Esophagus muscularis mucosa (tissue), 4 donors: ENCODE data around the gene CTNND1. TPM values are rescaled to one million over a fixed set of nuclear protein-coding genes. Genes with fewer than 3 reads are reported as not detected.

Experiments used
- DNase-seq: peaks from one replicate; pipeline ENCODE4 v3.0.0-alpha.2; 2017; ENCODE audit errors: extremely low spot score
- H3K27ac ChIP-seq, 4 donors: fragments of 200-600 bp; sonication (generic); replicated peaks in 1 of 4; 1 replicate in 3 of 4; 2 replicates in 1 of 4; pipeline ENCODE4 v1.5.1; 2016 to 2019; ENCODE audit warnings: mild to moderate bottlenecking in 1 of 4
- H3K27me3 ChIP-seq, 4 donors: fragments of 200-600 bp; sonication (generic); one replicate each; pipeline versions ENCODE4 v1.5.1 to v1.6.0; 2016 to 2019
- H3K36me3 ChIP-seq, 4 donors: fragments of 200-600 bp; sonication (generic); one replicate each; pipeline ENCODE4 v1.5.1; 2016 to 2019
- H3K4me1 ChIP-seq, 4 donors: fragments of 200-600 bp; sonication (generic); one replicate each; pipeline ENCODE4 v1.5.1; 2016 to 2019
- H3K4me3 ChIP-seq, 4 donors: fragments of 200-600 bp; sonication (generic); 1 replicate in 2 of 4; 2 replicates in 2 of 4; pipeline ENCODE4 v1.5.1; 2016 to 2019; ENCODE audit warnings: mild to moderate bottlenecking in 4 of 4, moderate library complexity in 1 of 4
- H3K9me3 ChIP-seq, 4 donors: fragments of 200-600 bp; sonication (generic); 1 replicate in 3 of 4; 2 replicates in 1 of 4; pipeline ENCODE4 v1.5.1; 2016 to 2019
- EP300 ChIP-seq: sonication (generic); formaldehyde crosslinking; IDR thresholded peaks from one replicate; pipeline ENCODE4 v1.6.1; 2017; ENCODE audit warnings: antibody characterized with exemption
- POLR2A ChIP-seq: fragments of 450-650 bp; IDR thresholded peaks from one replicate; pipeline ENCODE4 v1.6.1; 2017; ENCODE audit warnings: antibody characterized with exemption, moderate library complexity, mild to moderate bottlenecking, low read depth
- POLR2AphosphoS5 ChIP-seq, 2 donors: sonication (generic); formaldehyde crosslinking; IDR thresholded peaks; one replicate each; pipeline ENCODE4 v1.6.1; 2017; ENCODE audit warnings: antibody characterized with exemption in 2 of 2
- WGBS: methylation state at CpG from one replicate; pipeline ENCODE4 v1.1.5; 2018; 5-methylcytosine and 5-hydroxymethylcytosine counted together
- intact Hi-C: fragments of 100-400 bp; cut with DNase I; formaldehyde crosslinking; loops from one replicate; pipeline ENCODE4 v1.15.1; 2023
- total RNA-seq, 4 donors: library from RNA; depleted of rRNA; stranded (reverse); fragments of >200 nt; gene quantifications; one replicate each; pipeline versions ENCODE4 v1.1.0 to v1.2.1, GENCODE V29; 2016
- TF ChIP-seq, protein P1 (sequence below), 3 experiments: fragments of 200-600 bp in 2 of 3; fragments of 450-650 bp in 1 of 3; sonication (generic) in 2 of 3; IDR thresholded peaks; one replicate each; pipeline ENCODE4 v1.5.1; 2017 to 2019; ENCODE audit warnings: antibody characterized with exemption in 3 of 3, mild to moderate bottlenecking in 2 of 3, moderate library complexity in 1 of 3

Gene CTNND1
- total RNA-seq, 4 donors from 2014 or later = 78.1 to 101 (median 89.5) TPM

DNA sequence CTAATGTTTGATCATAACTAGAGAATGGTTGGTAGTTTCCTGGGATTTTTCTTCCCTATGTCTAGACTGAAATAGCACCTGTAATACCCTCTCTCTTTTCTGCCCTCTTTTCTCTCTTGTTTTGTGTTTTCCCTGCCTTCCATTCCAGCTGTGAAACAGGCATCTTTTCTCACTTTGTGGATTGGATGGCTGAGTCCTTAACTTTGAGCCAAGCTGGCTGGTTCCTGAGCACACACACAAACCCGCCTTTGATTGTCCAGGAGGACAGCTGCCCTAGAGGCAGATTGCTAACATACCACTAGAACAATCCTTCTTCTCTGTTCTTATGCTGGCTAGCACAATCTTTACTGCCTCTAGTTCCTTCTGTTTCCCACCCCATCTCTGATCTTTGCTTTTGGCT lies 17.7 kb downstream of the CTNND1 start:
- Histone ChIP-seq H3K27me3 (no peaks in the 10 kb centered on the region), H3K36me3 (no peaks in the 10 kb centered on the region), H3K27ac (peak overlapping the region; percentile 75 to 82 (median 78)), H3K4me3 (peak overlapping the region in 3 of 4 donors; percentile 5 to 33 (median 22)), H3K4me1 (peaks cover 97 to 100% (median 100%) of the 10 kb centered on the region in 4 donors), H3K9me3 (no peaks in the 10 kb centered on the region)
- intact Hi-C loops = no loop called here
- TF ChIP-seq, protein P1, sequence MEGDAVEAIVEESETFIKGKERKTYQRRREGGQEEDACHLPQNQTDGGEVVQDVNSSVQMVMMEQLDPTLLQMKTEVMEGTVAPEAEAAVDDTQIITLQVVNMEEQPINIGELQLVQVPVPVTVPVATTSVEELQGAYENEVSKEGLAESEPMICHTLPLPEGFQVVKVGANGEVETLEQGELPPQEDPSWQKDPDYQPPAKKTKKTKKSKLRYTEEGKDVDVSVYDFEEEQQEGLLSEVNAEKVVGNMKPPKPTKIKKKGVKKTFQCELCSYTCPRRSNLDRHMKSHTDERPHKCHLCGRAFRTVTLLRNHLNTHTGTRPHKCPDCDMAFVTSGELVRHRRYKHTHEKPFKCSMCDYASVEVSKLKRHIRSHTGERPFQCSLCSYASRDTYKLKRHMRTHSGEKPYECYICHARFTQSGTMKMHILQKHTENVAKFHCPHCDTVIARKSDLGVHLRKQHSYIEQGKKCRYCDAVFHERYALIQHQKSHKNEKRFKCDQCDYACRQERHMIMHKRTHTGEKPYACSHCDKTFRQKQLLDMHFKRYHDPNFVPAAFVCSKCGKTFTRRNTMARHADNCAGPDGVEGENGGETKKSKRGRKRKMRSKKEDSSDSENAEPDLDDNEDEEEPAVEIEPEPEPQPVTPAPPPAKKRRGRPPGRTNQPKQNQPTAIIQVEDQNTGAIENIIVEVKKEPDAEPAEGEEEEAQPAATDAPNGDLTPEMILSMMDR (IDR thresholded peaks at IDR 0.05) = peak in 1 of 3 experiments; percentile 17
- TF ChIP-seq POLR2A = no peak
- peak in 1 of 2 donors; percentile 36 for TF ChIP-seq POLR2AphosphoS5 (IDR thresholded peaks at IDR 0.05)
- no peak for TF ChIP-seq EP300
- no peak for DNase-seq
- WGBS = 16% methylated on average over 1 of the region's 1 CpG

DNA sequence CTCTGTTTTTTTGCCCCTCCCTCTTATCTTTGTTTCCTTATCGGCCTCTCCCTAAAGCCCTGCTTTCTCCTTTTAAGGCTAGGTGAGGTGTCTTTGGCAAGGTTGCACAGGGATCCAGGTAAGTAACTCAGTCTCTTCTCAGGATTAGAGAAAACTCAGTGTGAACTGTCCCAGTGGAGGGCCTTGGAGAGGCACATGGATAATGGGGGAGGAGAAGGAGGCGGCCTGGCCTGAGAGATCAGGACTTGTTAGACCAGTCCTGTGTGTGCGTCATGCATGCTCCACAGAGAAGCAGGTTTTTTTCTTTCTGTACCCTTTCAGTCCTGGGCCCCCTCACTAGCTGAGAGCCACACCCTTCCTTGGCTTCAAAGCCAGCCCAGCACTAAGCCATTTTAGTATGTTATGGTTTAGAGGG lies 19.9 kb downstream of the CTNND1 start:
- no peaks in the 10 kb centered on the region for H3K9me3 ChIP-seq
- H3K27ac ChIP-seq = peak overlapping the region; percentile 75 to 82 (median 78)
- H3K4me1 ChIP-seq = peaks cover 89 to 100% (median 100%) of the 10 kb centered on the region in 4 donors
- DNase-seq = no peak
- H3K36me3 ChIP-seq = no peaks in the 10 kb centered on the region
- TF ChIP-seq POLR2AphosphoS5 (IDR thresholded peaks at IDR 0.05) (no peak), POLR2A (no peak), EP300 (no peak)
- TF ChIP-seq, protein P1 (IDR thresholded peaks at IDR 0.05) = no peak
- H3K4me3 ChIP-seq = no peak overlapping the region
- intact Hi-C loops = no loop called here
- WGBS = 65% methylated on average over 3 of the region's 3 CpGs
- H3K27me3 ChIP-seq = no peaks in the 10 kb centered on the region

DNA sequence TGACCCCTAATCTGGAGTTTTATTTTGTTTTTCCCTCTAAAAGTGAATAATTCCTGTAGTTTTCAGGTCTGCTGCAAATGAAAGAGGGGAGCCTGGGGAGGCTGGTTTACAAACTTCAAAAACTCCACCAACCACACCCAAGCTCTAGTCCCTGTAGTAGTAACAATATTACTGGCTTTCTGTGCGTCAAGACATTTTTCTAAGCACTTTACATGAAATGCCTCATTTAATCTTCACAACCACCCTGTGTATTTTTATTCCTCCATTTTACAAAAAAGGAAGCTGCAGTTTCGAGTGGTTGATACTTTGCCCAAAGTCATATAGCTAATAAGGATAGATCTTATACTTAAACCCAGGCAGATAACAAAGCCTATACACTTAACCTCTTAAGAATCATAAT lies 23.5 kb downstream of the CTNND1 start:
- TF ChIP-seq, protein P1 (IDR thresholded peaks at IDR 0.05) = no peak
- TF ChIP-seq POLR2AphosphoS5 (IDR thresholded peaks at IDR 0.05) = no peak
- TF ChIP-seq POLR2A = no peak
- TF ChIP-seq EP300 = no peak
- no peaks in the 10 kb centered on the region for H3K9me3 ChIP-seq
- 51% methylated on average over 2 of the region's 2 CpGs for WGBS
- H3K4me1 ChIP-seq = peaks cover 86 to 98% (median 94%) of the 10 kb centered on the region in 4 donors
- H3K36me3 ChIP-seq = no peaks in the 10 kb centered on the region
- H3K4me3 ChIP-seq = no peak overlapping the region
- no peaks in the 10 kb centered on the region for H3K27me3 ChIP-seq
- no peak for DNase-seq
- H3K27ac ChIP-seq = peak overlapping the region in 2 of 4 donors; percentile 8 to 12
- intact Hi-C loops = no loop called here

DNA sequence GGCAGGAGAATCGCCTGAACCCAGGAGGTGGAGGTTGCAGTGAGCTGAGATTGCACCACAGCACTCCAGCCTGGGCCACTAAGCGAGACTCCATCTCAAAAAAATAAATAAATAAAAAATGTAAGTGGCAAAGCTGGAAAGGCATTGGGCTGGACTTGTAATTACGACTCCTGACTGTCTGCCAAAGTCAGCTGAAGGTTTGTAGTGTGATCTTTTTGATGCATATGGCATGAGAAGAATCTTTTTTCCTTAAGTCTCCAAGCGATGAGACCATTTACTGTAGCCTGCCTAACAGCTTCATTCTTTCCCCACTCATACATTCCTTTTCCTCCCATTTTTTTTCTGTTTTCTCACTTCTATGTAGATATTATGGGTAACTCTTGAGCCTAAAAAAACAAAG lies 24.8 kb downstream of the CTNND1 start:
- H3K9me3 ChIP-seq = no peaks in the 10 kb centered on the region
- peaks cover 85 to 96% (median 92%) of the 10 kb centered on the region in 4 donors for H3K4me1 ChIP-seq
- H3K27ac ChIP-seq = peak overlapping the region; percentile 26 to 63 (median 43)
- H3K4me3 ChIP-seq = no peak overlapping the region
- peaks cover 0 to 7% (median 4%) of the 10 kb centered on the region in 4 donors for H3K36me3 ChIP-seq
- no peak for DNase-seq
- 46% methylated on average over 4 of the region's 4 CpGs for WGBS
- intact Hi-C loops = no loop called here
- H3K27me3 ChIP-seq = no peaks in the 10 kb centered on the region
- TF ChIP-seq, protein P1 (IDR thresholded peaks at IDR 0.05) = no peak
- TF ChIP-seq POLR2AphosphoS5 (IDR thresholded peaks at IDR 0.05) = no peak
- TF ChIP-seq EP300 = no peak
- no peak for TF ChIP-seq POLR2A

DNA sequence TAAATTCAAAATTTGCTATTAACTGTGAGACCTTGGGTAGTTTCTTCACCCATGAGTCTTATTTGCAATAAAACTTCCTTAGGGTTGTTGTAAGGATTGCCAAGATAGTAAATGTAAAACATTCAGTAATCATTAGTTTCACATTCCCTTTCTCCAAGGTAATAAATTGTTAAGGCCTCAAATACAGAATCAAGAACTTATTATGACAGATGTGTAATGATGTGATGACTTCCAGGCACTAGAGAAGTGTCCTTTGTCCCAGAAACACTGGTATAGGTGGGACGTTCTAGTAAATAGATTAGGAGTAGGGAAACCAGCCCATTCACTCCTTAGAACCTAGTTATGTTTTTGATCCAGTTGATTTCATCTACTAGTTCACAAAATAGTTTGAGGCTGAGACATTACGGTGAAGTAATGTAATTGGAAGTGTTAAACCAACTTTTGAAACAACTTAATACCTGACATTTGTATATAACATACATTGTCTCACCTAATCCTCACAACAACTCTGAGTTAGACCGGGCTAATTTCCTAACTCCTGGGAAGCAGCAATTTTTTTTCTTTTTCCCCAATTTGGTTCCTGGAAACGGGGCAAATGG lies 25.5 kb downstream of the CTNND1 start:
- WGBS = 64% methylated on average over 4 of the region's 4 CpGs
- TF ChIP-seq POLR2A (no peak), POLR2AphosphoS5 (IDR thresholded peaks at IDR 0.05) (no peak), EP300 (no peak)
- Histone ChIP-seq H3K36me3 (peaks cover 0 to 14% (median 10%) of the 10 kb centered on the region in 4 donors), H3K27ac (peak overlapping the region; percentile 26 to 63 (median 43)), H3K4me1 (peaks cover 85 to 96% (median 92%) of the 10 kb centered on the region in 4 donors), H3K27me3 (no peaks in the 10 kb centered on the region), H3K9me3 (no peaks in the 10 kb centered on the region), H3K4me3 (no peak overlapping the region)
- intact Hi-C loops = no loop called here
- DNase-seq = no peak
